Osteocyte (in vitro differentiated cells): ENCODE results near the gene IL1RAPL2. TPM values are rescaled to one million over a fixed set of nuclear protein-coding genes. Genes with fewer than 3 reads are reported as not detected.

Experiments
- DNase-seq: peaks from one replicate; pipeline ENCODE4 v3.0.0; 2021; ENCODE audit warnings: mixed read lengths; ENCODE audit not compliant: unreplicated experiment; ENCODE audit errors: extremely low spot score
- H3K27ac Mint-ChIP-seq: one replicate; pipeline ENCODE4 v1.8.0; 2021; ENCODE audit warnings: mild to moderate bottlenecking, mixed read lengths; ENCODE audit not compliant: unreplicated experiment
- H3K27me3 Mint-ChIP-seq: one replicate; pipeline ENCODE4 v1.8.0; 2021; ENCODE audit warnings: mixed read lengths; ENCODE audit not compliant: unreplicated experiment
- H3K36me3 Mint-ChIP-seq: one replicate; pipeline ENCODE4 v1.8.0; 2021; ENCODE audit warnings: mixed read lengths; ENCODE audit not compliant: unreplicated experiment
- H3K4me1 Mint-ChIP-seq: one replicate; pipeline ENCODE4 v1.8.0; 2021; ENCODE audit warnings: mixed read lengths; ENCODE audit not compliant: unreplicated experiment
- H3K4me3 Mint-ChIP-seq: one replicate; pipeline ENCODE4 v1.8.0; 2021; ENCODE audit warnings: mild to moderate bottlenecking, moderate library complexity, mixed read lengths; ENCODE audit not compliant: unreplicated experiment
- H3K9me3 Mint-ChIP-seq: one replicate; pipeline ENCODE4 v1.8.0; 2021; ENCODE audit warnings: mixed read lengths; ENCODE audit not compliant: unreplicated experiment
- total RNA-seq: library from RNA; stranded (reverse); gene quantifications from 2 replicates; pipeline ENCODE4 v1.2.1, GENCODE V29; 2021
- TF ChIP-seq, protein P1 (sequence below): fragments of 200-600 bp; sonication (generic); IDR thresholded peaks from 2 replicates; pipeline ENCODE4 v1.5.0; 2021; ENCODE audit warnings: antibody characterized with exemption, mild to moderate bottlenecking, moderate library complexity

The IL1RAPL2 gene
- total RNA-seq, 1 donor from 2014 or later, result not detected

GRCh38 chrX:105375816-105376215 lies 809.8 kb downstream of the IL1RAPL2 start:
- Mint-ChIP-seq H3K4me1 (peaks cover 4% of the 10 kb centered on the region), H3K9me3 (peaks cover 23% of the 10 kb centered on the region), H3K27ac (no peak overlapping the region), H3K27me3 (peaks cover 2% of the 10 kb centered on the region), H3K4me3 (no peak overlapping the region), H3K36me3 (no peaks in the 10 kb centered on the region)
- TF ChIP-seq, protein P1, sequence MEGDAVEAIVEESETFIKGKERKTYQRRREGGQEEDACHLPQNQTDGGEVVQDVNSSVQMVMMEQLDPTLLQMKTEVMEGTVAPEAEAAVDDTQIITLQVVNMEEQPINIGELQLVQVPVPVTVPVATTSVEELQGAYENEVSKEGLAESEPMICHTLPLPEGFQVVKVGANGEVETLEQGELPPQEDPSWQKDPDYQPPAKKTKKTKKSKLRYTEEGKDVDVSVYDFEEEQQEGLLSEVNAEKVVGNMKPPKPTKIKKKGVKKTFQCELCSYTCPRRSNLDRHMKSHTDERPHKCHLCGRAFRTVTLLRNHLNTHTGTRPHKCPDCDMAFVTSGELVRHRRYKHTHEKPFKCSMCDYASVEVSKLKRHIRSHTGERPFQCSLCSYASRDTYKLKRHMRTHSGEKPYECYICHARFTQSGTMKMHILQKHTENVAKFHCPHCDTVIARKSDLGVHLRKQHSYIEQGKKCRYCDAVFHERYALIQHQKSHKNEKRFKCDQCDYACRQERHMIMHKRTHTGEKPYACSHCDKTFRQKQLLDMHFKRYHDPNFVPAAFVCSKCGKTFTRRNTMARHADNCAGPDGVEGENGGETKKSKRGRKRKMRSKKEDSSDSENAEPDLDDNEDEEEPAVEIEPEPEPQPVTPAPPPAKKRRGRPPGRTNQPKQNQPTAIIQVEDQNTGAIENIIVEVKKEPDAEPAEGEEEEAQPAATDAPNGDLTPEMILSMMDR, result no peak
- DNase-seq, result no peak

DNA sequence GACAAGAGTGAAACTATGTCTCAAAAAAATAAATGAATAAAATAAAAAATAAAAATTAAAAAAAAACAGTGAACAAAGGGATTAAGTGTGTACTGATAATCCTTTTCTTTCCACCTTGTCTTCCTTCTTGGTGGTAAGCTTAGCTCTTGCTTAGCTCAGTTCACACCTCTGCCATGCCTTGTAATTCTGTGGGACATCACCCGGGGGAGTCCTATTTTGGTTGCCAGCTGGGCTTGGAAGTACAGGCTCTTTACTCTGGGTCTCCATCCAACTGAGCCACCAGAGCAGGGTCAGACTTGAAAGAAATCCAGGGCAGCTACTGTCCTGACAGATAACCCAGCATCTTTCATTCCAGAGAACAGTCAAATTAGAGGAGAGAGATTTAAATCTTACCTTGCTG lies 858.7 kb downstream of the IL1RAPL2 start:
- H3K9me3 Mint-ChIP-seq, result peaks cover 18% of the 10 kb centered on the region
- no peak for DNase-seq
- H3K27ac Mint-ChIP-seq, result no peak overlapping the region
- no peaks in the 10 kb centered on the region for H3K4me1 Mint-ChIP-seq
- no peak overlapping the region for H3K4me3 Mint-ChIP-seq
- TF ChIP-seq, protein P1, result no peak
- no peaks in the 10 kb centered on the region for H3K27me3 Mint-ChIP-seq
- no peaks in the 10 kb centered on the region for H3K36me3 Mint-ChIP-seq

DNA sequence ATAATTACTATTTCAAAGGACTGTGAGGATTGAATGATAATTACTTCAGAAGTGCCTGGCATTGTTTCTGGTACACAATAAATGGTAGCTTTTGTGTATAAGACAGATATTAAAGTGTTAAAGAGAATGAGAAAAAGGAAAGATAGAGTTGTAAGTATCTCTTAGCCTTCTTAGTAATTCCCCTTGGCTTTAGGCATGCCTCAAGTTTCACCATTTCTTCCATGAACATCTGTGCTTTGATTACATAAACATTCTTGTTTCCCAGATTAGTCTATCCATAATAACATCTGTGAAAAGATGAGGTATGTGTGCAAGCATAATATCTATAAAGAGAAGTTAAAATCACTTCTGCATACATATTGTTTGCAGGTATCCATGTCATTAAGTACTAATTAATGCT lies 885.4 kb downstream of the IL1RAPL2 start:
- Mint-ChIP-seq H3K27ac (no peak overlapping the region), H3K4me1 (peaks cover 10% of the 10 kb centered on the region), H3K27me3 (no peaks in the 10 kb centered on the region), H3K4me3 (no peak overlapping the region), H3K9me3 (peaks cover 10% of the 10 kb centered on the region), H3K36me3 (no peaks in the 10 kb centered on the region)
- TF ChIP-seq, protein P1, result no peak
- DNase-seq, result no peak

- Mint-ChIP-seq H3K27me3 (no peaks in the 10 kb centered on the region), H3K9me3 (peaks cover 3% of the 10 kb centered on the region), H3K4me1 (peaks cover 40% of the 10 kb centered on the region), H3K36me3 (no peaks in the 10 kb centered on the region), H3K27ac (no peak overlapping the region), H3K4me3 (no peak overlapping the region)
- no peak for DNase-seq
- TF ChIP-seq, protein P1, result no peak
Observed at GRCh38 chrX:105458846-105459245, 892.8 kb downstream of the IL1RAPL2 start.

DNA sequence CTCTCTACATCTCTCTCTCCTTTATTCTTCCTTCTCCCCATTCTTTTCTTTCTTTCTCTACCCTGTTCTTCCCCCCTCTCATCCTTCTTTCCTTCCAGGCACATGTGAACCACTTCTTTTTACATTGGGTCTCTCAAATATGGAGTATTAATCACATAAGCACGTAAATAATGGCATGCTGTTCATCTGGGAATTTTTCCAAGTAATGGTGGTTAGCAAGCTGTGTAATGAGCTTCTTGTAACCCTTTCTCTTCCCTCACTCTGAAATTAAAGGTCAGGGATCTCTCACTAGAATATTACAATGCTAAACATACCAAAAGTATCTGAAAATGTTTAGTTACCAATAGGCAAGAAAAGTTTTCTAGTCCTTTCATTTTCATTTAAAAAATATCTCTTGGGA lies 894.4 kb downstream of the IL1RAPL2 start:
- no peaks in the 10 kb centered on the region for H3K27me3 Mint-ChIP-seq
- no peak for DNase-seq
- TF ChIP-seq, protein P1, result no peak
- no peaks in the 10 kb centered on the region for H3K36me3 Mint-ChIP-seq
- peaks cover 47% of the 10 kb centered on the region for H3K4me1 Mint-ChIP-seq
- peak overlapping the region; percentile 51 for H3K27ac Mint-ChIP-seq
- H3K4me3 Mint-ChIP-seq, result no peak overlapping the region
- H3K9me3 Mint-ChIP-seq, result peaks cover 6% of the 10 kb centered on the region
